Fibroblast of skin of right biceps (primary cell): Measurements from ENCODE around the gene CD200.
"Not testable (repeated sequence)": the region's sequence is repeated elsewhere in the genome, so short reads cannot be mapped to it uniquely, and the experiment has no call there.

Experiments
- DNase-seq: peaks from one replicate; pipeline ENCODE4 v3.0.0-alpha.2; 2013

CD200 gene

DNA sequence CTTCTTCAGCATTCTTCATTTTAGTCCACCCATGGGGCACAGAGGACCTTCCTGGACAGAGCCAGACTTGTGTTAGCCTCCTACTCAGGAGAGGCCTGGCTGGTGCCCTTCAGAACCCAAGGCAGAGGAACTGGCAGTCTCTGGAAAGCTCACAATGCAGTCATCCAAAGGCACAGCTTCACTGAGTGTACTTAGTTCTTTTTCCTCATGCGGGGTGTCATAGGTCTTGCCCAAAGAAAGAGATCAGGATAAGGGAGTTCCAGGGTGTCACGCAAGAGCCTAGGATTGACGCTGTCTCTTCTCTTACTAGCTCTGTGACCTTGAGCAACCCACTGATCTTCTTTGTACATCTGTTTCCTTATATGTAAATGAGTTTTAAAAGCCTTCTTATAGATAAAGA, 58.7 kb downstream of the CD200 start:
- DNase-seq = no peak

DNA sequence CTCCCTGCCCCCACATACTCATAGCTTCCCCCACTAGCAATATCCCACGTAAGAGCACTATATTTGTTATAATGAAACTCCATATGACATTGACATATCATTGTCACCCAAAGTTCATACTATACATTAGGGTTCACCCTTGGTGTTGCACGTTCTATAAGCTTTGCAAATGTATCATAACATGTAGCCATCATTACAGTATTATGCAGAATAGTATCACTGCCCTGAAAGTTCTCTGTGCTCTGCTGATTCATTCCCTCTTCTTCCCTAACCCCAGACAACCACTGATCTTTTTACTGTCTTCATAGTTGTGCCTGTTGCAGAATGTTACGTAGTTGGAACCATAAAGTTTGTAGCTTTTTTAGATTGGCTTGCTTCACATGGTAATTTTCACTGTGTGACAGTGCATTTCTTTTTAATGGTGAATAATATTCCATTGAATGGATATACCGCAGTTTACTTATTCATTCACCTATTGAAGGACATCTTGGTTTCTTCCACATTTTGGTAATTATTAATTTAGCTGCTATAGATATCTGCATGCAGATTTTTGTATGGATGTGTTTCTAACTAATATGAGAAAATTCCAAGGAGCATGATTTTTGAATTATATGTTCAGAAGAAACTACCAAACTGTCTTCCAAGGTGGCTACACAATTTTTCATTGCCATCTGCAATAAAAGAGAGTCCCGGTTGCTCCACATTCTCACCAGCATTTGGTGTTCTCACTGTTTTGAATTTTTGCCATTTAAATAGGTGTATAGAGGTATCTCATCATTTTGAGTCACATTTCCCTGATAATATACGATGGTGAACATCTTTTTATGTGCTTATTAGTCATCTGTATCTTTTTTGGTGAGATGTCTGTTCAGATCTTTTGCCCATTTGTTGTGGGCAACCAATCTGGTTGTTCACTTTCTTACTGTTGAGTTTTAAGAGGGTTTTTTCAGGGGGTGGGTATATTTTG, 59.7 kb downstream of the CD200 start:
- DNase-seq = no peak

DNA sequence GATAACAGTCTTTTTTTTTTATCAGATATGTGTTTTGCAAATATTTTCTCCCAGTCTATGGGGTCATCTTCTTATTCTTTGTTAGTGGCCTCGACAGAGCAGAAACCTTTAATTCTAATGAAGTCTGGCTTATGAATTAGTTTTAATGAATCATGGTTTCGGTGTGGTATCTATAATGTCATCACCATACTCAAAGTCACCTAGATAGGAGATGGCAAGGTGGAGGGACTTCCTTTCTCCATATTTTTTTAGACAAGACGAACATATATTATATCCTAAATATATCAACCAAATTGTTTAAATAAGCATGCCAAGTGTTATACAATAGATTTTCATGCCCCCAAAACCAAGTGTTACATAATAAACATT, 60.4 kb downstream of the CD200 start:
- DNase-seq = no peak

DNA sequence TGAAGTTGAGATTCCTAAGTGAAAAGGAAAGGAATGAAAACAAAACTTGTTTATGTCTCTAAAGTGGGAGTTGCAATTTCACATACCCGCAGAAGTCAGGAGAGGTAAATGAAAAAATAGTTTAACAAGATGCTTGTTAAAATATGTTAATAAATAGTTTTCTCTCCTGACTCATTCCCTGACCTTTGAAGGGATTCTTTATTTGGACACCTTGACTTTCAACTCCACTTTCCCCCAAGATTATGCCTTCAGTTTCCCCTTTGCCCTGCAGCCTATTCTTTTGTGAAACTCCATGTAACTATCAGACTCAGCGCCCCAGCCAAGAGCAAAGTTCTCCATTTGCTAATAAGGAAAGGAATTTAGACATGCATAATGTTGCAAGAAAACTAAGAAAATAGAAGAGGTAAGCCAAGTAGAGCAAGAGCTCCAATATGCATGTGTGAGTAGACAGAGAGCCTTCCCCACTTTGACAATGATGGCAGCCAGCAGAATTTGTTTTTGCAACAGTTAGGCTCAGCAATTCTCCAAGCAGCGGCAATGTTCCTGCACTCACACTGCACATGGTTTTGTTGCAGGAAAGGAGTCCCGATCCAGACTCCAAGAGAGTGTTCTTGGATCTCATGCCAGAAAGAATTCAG, 61.2 kb downstream of the CD200 start:
- no peak for DNase-seq

DNA sequence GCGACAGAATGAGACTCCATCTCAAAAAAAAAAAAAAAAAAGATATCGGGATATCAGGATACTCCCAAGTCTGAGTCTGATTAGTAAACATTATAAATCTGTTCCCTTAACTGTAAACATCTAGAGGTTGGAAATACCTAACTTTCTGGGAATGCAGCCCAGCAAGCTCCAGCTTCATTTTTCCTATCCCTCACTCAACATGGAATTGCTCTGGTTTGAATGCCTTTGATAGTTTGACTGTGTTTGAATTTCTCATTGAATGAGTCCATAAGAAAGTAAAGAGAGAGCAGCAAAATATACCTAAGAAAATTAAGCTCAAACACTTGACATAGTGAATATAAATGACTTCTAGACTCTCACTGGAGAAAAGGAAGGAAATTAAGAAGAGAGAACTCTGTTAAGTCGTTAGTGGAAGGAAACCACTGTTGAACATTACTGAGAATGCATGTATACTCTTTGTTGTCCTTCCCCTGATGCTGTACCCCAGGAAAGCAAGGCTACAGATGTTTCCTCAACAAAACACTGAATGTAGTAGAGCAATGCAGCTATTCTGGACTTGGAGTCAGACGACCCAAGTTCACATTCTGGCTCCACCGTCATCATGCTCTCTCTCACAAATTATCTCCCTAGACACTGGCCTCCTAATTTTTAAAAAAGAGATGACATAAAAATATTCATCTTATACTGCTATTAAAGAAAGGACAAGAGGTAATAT, 62.4 kb downstream of the CD200 start:
- DNase-seq = peak; percentile 40

DNA sequence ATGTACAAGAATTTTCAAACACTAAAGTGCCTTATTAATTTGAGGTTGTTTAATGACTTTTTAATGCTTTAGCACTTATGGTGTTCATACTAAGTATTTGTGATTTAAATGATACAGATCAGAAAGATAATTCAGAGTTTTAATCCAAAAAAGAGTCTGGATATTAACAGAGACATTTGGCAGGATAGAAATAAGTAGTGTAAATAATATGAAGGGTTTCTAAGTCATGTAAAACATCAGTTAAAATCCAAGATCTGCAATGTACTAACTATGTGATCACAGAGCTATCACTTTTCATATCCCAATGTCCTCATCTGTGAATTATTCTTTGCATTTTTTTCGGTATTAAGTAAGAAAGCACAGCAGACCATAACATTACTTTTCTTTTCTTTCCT, 62.9 kb downstream of the CD200 start:
- no peak for DNase-seq

DNA sequence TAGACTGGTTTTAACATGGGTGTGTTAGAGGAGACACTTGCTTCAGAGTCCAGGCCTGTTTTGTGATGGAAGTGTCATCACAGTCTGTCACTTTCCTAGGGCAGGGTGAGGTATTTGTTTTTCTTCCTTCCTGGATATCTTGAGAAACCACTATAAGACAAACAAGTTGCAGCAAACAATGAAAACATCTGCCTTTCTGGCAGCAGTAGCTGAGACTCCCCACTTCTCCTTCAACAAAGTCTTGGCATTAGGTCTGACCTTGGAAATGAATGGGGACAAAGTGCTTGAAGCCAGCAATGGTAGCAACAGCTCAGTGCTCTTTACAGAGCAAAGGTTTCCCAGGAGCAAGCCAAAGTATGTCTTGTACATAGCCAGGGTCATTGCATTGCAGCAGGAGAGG, 64.6 kb downstream of the CD200 start:
- DNase-seq = no peak

DNA sequence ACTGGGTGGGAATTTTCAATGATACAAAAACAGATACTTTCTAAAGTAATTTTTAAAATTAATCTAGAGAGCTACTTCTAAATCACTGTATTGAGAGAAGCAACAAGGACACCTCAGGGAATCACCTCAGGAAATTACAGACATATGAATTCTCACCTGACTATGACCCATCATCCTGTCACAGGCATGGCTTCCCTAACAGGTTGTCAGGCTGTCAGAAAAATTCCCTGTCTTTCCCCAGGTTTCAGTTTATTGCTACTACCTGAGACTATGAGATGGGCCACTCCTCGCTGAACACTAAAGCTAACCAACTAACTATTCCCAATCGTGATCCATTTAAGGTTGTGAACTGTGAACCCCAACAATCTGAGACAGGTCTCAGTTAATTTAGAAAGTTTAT, 66.1 kb downstream of the CD200 start:
- DNase-seq = no peak

DNA sequence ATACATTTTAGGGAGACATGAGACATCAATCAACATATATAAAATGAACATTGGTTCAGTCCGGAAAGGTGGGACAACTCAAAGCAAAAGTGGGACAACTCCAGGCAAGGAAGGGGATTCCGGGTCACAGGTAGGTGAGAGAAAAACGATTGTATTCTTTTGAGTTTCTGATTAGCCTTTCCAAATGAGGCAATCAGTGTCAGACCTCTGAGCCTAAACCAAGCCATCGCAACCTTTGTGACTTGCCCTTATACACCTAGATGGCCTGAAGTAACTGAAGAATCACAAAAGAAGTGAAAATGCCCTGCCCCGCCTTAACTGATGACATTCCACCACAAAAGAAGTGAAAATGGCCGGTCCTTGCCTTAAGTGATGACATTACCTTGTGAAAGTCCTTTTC, 66.6 kb downstream of the CD200 start:
- not testable (repeated sequence) for DNase-seq

DNA sequence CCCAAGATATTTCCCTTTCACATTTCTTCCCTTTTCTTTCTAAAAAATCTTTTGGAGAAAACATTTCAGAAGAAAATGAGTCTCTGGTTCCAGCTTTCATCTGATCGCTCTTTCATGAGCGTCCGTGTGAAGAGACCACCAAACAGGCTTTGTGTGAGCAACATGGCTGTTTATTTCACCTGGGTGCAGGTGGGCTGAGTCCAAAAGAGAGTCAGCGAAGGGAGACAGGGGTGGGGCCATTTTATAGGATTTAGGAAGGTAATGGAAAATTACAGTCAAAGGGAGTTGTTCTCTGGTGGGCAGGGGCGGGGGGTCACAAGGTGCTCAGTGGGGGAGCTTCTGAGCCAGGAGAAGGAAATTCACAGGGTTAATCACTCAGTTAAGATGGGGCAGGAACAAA, 67.4 kb downstream of the CD200 start:
- DNase-seq = not testable (repeated sequence)

DNA sequence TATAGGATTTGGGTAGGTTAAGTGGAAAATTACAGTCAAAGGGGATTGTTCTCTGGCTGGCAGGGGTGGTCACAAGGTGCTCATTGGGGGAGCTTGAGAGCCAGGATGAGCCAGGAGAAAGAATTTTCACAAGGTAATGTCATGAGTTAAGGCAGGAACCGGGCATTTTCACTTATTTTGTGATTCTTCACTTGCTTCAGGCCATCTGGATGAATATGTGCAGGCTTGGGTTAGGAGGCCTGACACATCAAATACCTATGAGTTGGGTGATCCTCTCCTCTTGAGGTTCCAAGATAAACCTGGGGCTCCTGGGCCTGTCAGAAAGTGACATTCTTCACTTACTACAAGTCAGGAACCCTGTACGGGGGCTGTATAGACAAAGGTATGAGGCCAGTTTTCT, 68.7 kb downstream of the CD200 start:
- no peak for DNase-seq

DNA sequence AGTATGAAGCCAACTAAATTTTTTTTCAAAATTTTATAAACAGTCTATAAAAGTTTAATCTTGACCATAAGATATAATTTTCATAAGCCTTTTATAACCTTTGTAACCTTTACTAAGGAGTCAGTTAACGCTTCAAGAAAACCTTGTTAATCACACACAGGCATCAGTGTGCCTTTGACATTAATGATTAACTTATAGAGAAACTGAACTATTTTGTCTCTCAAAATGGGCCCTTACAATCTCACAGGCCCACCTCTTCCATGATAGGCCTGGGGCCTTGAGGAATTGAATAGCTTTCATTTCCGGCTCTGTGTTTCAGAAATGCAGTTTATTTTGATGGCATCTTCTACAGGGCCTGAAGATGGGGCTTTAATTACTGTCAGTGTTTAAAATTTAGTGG, 70.1 kb downstream of the CD200 start:
- DNase-seq = no peak

DNA sequence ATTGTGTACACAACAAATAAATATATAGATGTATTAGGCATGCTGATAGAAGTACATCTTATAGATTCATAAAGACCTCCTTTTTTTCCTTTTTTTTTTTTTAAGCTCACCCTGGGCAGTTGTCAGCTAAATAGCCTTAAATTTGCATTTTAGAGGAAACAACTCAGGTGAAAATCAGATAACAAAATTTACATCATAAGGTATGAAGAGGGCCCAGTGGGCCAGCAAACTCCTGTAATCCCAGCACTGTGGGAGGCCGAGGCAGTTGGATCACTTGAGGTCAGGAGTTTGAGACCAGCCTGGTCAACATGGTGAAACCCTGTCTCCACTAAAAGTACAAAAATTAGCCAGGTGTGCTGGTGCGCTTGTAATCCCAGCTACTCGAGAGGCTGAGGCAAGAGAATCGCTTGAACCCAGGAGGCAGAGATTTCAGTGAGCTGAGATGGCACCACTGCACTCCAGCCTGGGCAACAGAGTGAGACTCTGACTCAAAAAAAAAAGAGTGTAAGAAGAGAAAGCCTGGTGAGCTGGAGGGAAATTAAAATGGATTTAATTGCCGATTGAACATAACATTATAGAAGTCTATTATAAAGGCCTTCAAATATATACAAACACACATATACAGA, 72.1 kb downstream of the CD200 start:
- not testable (repeated sequence) for DNase-seq

DNA sequence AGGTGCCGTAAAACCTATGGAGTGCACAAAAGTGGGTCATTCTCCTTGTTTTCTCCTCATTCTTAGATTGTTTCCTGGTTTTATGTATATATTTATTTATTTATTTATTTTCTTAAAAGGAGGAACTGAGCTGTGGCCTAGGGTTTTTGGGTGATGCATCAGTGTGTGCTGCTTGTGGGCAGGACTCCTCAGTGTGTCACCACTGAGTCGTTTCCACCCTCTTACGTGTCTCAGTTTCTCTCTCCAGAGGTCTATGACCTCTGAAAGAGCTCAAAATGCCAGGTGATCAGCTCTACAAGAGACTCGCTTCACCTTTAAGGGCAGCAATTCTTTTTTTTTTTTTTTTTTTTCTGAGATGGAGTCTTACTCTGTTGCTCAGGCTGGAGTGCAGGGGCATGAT, 72.9 kb downstream of the CD200 start:
- peak; percentile 42 for DNase-seq

DNA sequence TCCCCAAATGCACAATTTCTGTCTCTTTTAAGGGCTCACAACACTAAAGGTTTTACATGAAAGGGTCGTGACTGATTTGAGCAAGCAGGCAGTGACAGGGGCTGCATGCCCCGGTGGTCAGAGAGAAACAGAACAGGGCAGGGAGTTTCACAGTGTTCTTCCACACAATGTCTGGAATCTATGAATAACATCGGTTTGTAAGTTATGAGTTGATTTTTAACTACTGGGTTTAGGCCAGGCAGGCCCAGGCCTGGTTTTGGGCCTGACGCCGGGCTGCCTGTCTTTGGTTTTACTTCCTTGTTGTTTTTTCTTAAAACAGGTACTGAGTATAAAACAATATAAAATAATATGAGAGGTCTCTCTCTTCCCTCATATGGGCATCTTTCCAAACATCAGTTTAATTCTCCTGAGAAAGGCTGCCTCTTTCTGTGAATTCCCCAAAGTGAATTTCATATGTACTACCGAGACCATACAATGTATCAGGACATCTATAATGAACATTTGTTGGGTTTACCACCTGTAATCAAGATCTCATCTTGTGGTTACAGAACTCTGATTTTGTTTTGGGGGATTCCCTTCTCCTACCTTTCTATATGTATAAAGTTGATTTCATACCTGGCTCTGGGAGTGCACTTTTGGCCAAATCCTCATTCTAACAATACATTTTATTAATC, 74.4 kb downstream of the CD200 start:
- DNase-seq = no peak

DNA sequence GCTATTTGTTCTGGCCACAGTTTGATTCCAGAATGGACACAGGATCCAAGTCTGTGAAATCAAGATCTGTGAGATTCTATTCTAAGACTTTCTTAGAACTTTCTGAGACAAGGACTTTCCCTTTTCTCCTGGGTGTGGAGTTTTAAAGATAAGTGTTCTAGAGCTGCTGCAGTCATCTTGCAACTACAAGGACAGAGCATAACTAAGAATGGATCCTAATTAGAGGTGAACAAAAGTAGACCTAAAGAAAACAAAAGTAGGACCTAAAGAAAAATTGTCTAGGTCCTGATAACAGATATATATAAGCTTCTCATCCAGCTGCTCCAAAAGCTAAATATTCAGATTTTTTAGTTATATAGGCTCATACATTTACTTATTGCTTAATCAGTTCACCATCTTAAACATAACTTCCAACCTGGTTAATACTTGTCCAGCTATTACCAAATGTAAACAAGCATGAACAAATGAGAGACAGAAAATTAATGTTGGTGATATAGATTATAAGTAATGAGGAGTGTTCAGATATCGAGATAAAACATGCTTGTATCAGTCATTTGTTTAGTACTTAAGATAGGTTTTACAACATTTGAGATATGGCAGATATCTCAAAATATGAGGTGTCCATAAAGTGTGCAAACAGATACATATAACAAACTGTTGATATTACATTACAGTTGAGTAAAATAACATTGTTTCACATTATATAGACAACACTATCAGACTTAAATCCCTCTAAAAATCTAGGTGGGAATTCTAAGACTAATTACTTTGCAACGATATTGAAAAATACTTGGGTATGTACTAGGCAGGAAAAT, 75.1 kb downstream of the CD200 start:
- DNase-seq = no peak

DNA sequence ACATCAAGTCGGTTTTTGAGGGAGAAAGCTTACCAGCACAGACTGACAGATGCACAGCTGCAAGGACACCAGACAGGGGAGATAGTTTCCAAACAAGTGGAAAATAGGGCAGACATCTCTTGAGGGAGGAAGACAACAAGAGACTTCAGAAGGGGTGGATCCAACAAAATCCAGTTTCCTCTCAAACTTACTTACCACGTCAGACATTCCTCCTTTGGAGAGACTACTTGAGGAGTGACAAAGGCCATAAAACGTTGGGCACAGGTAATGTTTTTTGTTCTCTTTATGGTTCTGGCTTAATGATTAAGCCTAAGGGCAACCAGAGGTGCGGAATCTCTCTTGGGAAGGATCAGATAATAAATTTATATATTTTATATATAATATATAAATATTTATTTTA, 76.1 kb downstream of the CD200 start:
- no peak for DNase-seq

DNA sequence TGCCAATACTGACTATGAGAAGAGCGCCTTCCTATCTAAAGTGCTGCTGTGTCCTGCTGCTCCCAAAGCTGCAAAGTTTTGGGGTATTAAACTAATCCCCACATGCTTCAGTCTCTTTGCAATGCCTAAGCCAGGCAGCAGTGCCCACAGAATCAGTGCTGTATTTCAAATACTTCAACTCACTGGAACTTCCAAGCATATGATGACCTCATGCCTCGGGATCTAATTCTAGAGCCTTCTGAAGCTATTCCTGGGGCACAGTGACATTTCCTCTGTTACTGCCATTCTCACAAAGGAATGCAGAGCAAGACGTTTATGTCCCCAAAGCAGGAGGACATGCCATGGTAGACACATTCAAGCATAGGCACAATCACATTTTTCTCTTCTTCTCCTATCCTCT, 78.5 kb downstream of the CD200 start:
- DNase-seq = no peak
